Nephron (organoid): Measurements from ENCODE around the gene ASXL1.

ENCODE experiments used
- H3K27ac Mint-ChIP-seq, 3 experiments: 2 replicates each; pipeline ENCODE4 v1.8.0; 2020; ENCODE audit warnings: mixed read lengths in 3 of 3, mild to moderate bottlenecking in 2 of 3, moderate library complexity in 1 of 3
- H3K27me3 Mint-ChIP-seq: 2 replicates; pipeline ENCODE4 v1.8.0; 2021; ENCODE audit warnings: low read depth, mild to moderate bottlenecking, moderate library complexity, mixed read lengths
- H3K36me3 Mint-ChIP-seq: 2 replicates; pipeline ENCODE4 v1.8.0; 2020; ENCODE audit warnings: low read depth, mixed read lengths
- H3K4me1 Mint-ChIP-seq: 2 replicates; pipeline ENCODE4 v1.8.0; 2020; ENCODE audit warnings: mixed read lengths
- H3K4me3 Mint-ChIP-seq, 3 experiments: 2 replicates each; pipeline ENCODE4 v1.8.0; 2020; ENCODE audit warnings: mild to moderate bottlenecking in 3 of 3, mixed read lengths in 3 of 3, moderate library complexity in 2 of 3
- H3K9me3 Mint-ChIP-seq: 2 replicates; pipeline ENCODE4 v1.8.0; 2020; ENCODE audit warnings: mixed read lengths
- CTCF ChIP-seq, 3 experiments: fragments of 200-600 bp; sonication (generic); IDR thresholded peaks; one replicate each; pipeline ENCODE4 v1.5.0; 2021; ENCODE audit warnings: antibody characterized with exemption in 3 of 3; ENCODE audit not compliant: unreplicated experiment in 3 of 3

Gene ASXL1

GRCh38 chr20:32357869-32358631, at the start of gene ASXL1:
Gene ASXL1 (plus strand): TSS chr20:32358331. CDS start chr20:32358776, 445 bp downstream.
- Mint-ChIP-seq H3K9me3 (no peaks in the 10 kb centered on the region), H3K36me3 (no peaks in the 10 kb centered on the region), H3K27ac (peak within 1 kb of the TSS; percentile 97 to 100 (median 99)), H3K4me1 (peaks cover 44% of the 10 kb centered on the region), H3K4me3 (peak within 1 kb of the TSS; percentile 94 to 99 (median 97)), H3K27me3 (no peaks in the 10 kb centered on the region)
- TF ChIP-seq CTCF (IDR thresholded peaks at IDR 0.05; ENCODE audit: unreplicated experiment in 3 of 3), result no peak

DNA sequence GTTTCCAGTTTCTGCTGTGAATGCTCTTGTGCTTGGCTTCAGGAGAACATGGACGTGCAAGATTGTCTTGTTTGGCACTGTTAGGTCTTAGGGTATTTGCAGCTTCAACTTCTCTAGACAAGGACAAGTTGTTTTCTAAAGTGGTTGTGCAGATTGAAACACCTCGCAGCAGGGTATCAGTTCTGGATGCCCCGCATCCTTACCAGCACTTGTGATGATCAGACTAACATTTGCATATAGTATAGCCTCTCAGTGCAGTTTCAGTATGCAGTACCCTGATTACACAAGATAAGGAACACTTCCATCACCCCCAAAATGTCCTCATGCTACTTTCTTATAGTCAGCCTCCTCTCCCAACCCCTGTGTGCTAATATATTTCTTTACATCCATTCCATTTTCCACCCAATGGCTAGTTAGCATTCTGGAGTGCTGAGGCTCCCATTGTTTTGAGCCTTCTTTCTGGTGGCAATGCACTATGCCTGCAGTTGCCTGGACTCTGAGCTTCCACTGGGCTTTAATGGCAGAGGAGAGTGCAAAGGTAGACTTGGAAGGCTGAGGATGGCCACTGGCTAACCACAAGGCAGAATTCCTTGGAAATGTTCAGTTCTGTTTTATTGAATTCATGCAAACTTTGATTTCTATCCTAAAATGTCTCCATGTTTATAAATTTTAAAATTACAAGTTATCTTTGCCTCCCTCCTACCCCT, 45.3 kb upstream of the ASXL1 start:
- Mint-ChIP-seq H3K9me3 (no peaks in the 10 kb centered on the region), H3K36me3 (peaks cover 58% of the 10 kb centered on the region), H3K27me3 (no peaks in the 10 kb centered on the region), H3K4me1 (peaks cover 17% of the 10 kb centered on the region), H3K27ac (no peak overlapping the region), H3K4me3 (no peak overlapping the region)
- no peak for TF ChIP-seq CTCF (IDR thresholded peaks at IDR 0.05; ENCODE audit: unreplicated experiment in 3 of 3)

DNA sequence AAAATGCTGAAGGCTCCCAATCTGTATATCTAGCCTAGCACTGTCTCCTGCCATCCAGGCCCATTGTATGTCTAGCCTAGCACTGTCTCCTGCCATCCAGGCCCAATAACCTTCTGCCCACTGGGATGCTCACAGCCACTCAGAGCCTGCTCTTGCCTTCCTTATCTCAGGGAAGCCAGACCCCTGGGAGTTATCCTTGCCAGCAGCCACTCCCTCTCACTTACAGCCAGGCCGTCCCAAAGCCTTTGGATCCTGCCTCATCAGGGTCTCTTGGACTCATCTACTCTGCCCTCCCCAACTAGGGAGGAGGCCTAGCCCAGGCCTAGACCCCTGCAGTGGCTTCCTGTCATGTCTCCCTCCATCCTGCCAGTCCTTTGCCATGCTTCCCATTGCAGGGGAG, 43.4 kb upstream of the ASXL1 start:
- H3K27me3 Mint-ChIP-seq, result no peaks in the 10 kb centered on the region
- H3K9me3 Mint-ChIP-seq, result no peaks in the 10 kb centered on the region
- peaks cover 61% of the 10 kb centered on the region for H3K36me3 Mint-ChIP-seq
- no peak for TF ChIP-seq CTCF (IDR thresholded peaks at IDR 0.05; ENCODE audit: unreplicated experiment in 3 of 3)
- peak overlapping the region; percentile 12 to 86 (median 81) for H3K27ac Mint-ChIP-seq
- H3K4me1 Mint-ChIP-seq, result peaks cover 17% of the 10 kb centered on the region
- H3K4me3 Mint-ChIP-seq, result no peak overlapping the region

- Mint-ChIP-seq H3K9me3 (no peaks in the 10 kb centered on the region), H3K27me3 (no peaks in the 10 kb centered on the region), H3K27ac (peak overlapping the region; percentile 76 to 86 (median 81)), H3K36me3 (peaks cover 56% of the 10 kb centered on the region), H3K4me3 (no peak overlapping the region), H3K4me1 (peaks cover 17% of the 10 kb centered on the region)
- TF ChIP-seq CTCF (IDR thresholded peaks at IDR 0.05; ENCODE audit: unreplicated experiment in 3 of 3), result no peak
Measured at GRCh38 chr20:32315399-32315798, 42.7 kb upstream of the ASXL1 start.

GRCh38 chr20:32315891-32316290, 42.2 kb upstream of the ASXL1 start:
- Mint-ChIP-seq H3K27ac (peak overlapping the region; percentile 76 to 86 (median 81)), H3K27me3 (no peaks in the 10 kb centered on the region), H3K36me3 (peaks cover 54% of the 10 kb centered on the region), H3K4me1 (peaks cover 17% of the 10 kb centered on the region), H3K9me3 (no peaks in the 10 kb centered on the region), H3K4me3 (peak overlapping the region in 1 of 3 experiments; percentile 37)
- TF ChIP-seq CTCF (IDR thresholded peaks at IDR 0.05; ENCODE audit: unreplicated experiment in 3 of 3), result no peak
